Measurements from ENCODE around the gene NCMAP. TPM values are rescaled to one million over a fixed set of nuclear protein-coding genes. Genes with fewer than 3 reads are reported as not detected.

The NCMAP gene
- total and polyA plus RNA-seq, 2 of the 4 experiments (the other 2 are of a cell fraction) = not detected

DNA sequence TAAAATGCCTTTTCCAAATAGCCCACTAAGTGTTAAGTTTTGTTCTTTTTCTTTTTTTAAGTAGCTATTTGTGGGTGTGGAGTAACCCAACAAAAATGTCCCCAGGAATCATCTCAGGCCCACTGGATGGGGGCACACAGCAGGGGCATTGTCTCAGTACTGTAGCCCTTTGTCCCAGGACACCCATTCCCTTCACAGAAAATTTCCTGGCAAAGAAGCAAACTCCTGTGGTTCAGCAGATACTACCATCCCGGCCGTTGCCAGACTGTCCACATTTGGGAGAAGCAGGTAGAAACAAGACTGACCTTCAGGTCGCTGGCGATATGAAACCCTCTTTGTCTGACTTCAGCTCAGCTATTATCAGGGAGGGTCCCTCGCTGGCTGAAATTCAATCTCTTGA lies 63.5 kb downstream of the NCMAP start:
- Histone ChIP-seq H3K4me2 (ENCODE audit: low read depth, low read length) (no peak overlapping the region), H2AK5ac (ENCODE audit: low read depth, low read length) (no peak overlapping the region), H3K4ac (ENCODE audit: low read depth, low read length) (no peak overlapping the region), H2BK120ac (ENCODE audit: low read depth, low read length) (no peak overlapping the region), H2AK9ac (replicated peaks; ENCODE audit: low read depth, low read length, poor library complexity) (no peak overlapping the region), H3K27ac (ENCODE audit: insufficient read depth, low read length) (no peak overlapping the region), H3K18ac (ENCODE audit: low read depth, low read length) (no peak overlapping the region), H3K56ac (ENCODE audit: extremely low read depth, insufficient read depth, low read length) (no peak overlapping the region), H4K20me1 (ENCODE audit: insufficient read depth, low read length) (no peaks in the 10 kb centered on the region), H3K27me3 (ENCODE audit: control insufficient read depth, insufficient read depth, low read length) (peaks cover 19% of the 10 kb centered on the region), H2BK5ac (ENCODE audit: low read depth, low read length, poor library complexity, severe bottlenecking) (no peak overlapping the region), H3K14ac (replicated peaks; ENCODE audit: low read depth, low read length) (no peak overlapping the region), H3K9me1 (ENCODE audit: insufficient read depth, low read length) (no peaks in the 10 kb centered on the region), H3K9ac (ENCODE audit: low read depth, low read length) (no peak overlapping the region), H2AFZ (replicated peaks; ENCODE audit: low read length, poor library complexity) (no peak overlapping the region), H4K91ac (ENCODE audit: insufficient read depth, low read depth, low read length) (no peak overlapping the region), H3K36me3 (ENCODE audit: control insufficient read depth, insufficient read depth, low read length) (no peaks in the 10 kb centered on the region), H3K9me3 (ENCODE audit: control insufficient read depth, insufficient read depth, low read length) (no peaks in the 10 kb centered on the region), H4K5ac (ENCODE audit: low read depth, low read length) (no peak overlapping the region), H3K4me1 (ENCODE audit: control insufficient read depth, insufficient read depth, low read length) (no peaks in the 10 kb centered on the region), H3K23ac (ENCODE audit: low read depth, low read length) (no peak overlapping the region), H4K8ac (ENCODE audit: low read depth in 2 of 2, low read length in 2 of 2) (no peak overlapping the region), H3K79me1 (ENCODE audit: low read depth in 1 of 2, low read length in 2 of 2) (no peaks in the 10 kb centered on the region), H2BK15ac (ENCODE audit: low read depth, low read length) (no peak overlapping the region), H2BK20ac (ENCODE audit: low read depth, low read length) (no peak overlapping the region), H3K4me3 (ENCODE audit: insufficient read depth, low read depth, low read length) (no peak overlapping the region)
- WGBS, 2 experiments (ENCODE audit: extremely low coverage in 2 of 2, insufficient read length in 1 of 2) = no CpG with 5 or more reads among the region's 5 CpGs
- ATAC-seq (ENCODE audit: low read depth) (no peak), DNase-seq (no peak)
- intact Hi-C loops (cut with micrococcal nuclease) (loop anchor here (10.0 kb wide), 1 partner anchor 115 kb away; the partner anchor contains the start of gene RCAN3), in situ Hi-C loops (cut with MboI; ENCODE audit: low sequenced_read_pairs) (no loop called here), dilution Hi-C loops (cut with HindIII; ENCODE audit: low sequenced_read_pairs, unreplicated experiment) (no loop called here)
- CTCF ChIA-PET = no interaction called here
- no TSS peak for BruUV-seq (replicated peaks)
- TF ChIP-seq RCOR1 (IDR thresholded peaks at IDR 0.05; ENCODE audit: insufficient replicate concordance, low read length) (no peak), MXI1 (IDR thresholded peaks at IDR 0.05; ENCODE audit: borderline replicate concordance, low read depth, low read length) (no peak), MAFK (IDR thresholded peaks at IDR 0.05; ENCODE audit: low read depth, low read length) (no peak), SMC3 (IDR thresholded peaks at IDR 0.05; ENCODE audit: low read depth, low read length) (no peak), CEBPB (IDR thresholded peaks at IDR 0.05; ENCODE audit: low read depth, low read length) (no peak), CTCF (conservative IDR thresholded peaks at IDR 0.05; ENCODE audit: low read depth, low read length) (no peak), USF2 (IDR thresholded peaks at IDR 0.05; ENCODE audit: low read depth, low read length) (no peak)
- POLR2A ChIA-PET (ENCODE audit: unreplicated experiment) = no interaction called here
